ENCODE results near the gene OVOL3.

- no peak for TF ChIP-seq POLR2A (IDR thresholded peaks at IDR 0.05)
- no peak for TF ChIP-seq CTCF (IDR thresholded peaks at IDR 0.05)
Observed at GRCh38 chr19:36099166-36099785, 11.7 kb upstream of the OVOL3 start.
